Activated T-helper 1 cell treated with anti-CD3 and anti-CD28 coated beads, Interleukin-12 subunit alpha, Interleukin-12 subunit beta, Interleukin-2, Interleukin-4 antibody, amounts not matched to agents 30 ng/mL and 10 ng/mL and 1 ng/mL, durations not matched to agents 14 hours and 24 hours and 36 hours (primary cell): Measurements from ENCODE around the gene SLX4IP. TPM values are rescaled to one million over a fixed set of nuclear protein-coding genes. Genes with fewer than 3 reads are reported as not detected.
"Not testable (repeated sequence)": the region's sequence is repeated elsewhere in the genome, so short reads cannot be mapped to it uniquely, and the experiment has no call there.

Experiments used
- DNase-seq: peaks from one replicate; pipeline ENCODE4 v3.0.0; 2021; ENCODE audit warnings: low spot score
- H3K27ac Mint-ChIP-seq: one replicate; pipeline ENCODE4 v1.8.0; 2021; ENCODE audit warnings: mild to moderate bottlenecking, mixed read lengths
- H3K27me3 Mint-ChIP-seq: one replicate; pipeline ENCODE4 v1.8.0; 2022; ENCODE audit warnings: mild to moderate bottlenecking, moderate library complexity, mixed read lengths; ENCODE audit not compliant: insufficient read depth
- H3K36me3 Mint-ChIP-seq: one replicate; pipeline ENCODE4 v1.8.0; 2021; ENCODE audit warnings: low read depth, mixed read lengths
- H3K4me1 Mint-ChIP-seq: one replicate; pipeline ENCODE4 v1.8.0; 2021; ENCODE audit warnings: low read depth, mixed read lengths
- H3K4me3 Mint-ChIP-seq: one replicate; pipeline ENCODE4 v1.8.0; 2021; ENCODE audit warnings: mild to moderate bottlenecking, moderate library complexity, mixed read lengths
- H3K9me3 Mint-ChIP-seq: one replicate; pipeline ENCODE4 v1.8.0; 2021; ENCODE audit warnings: mixed read lengths
- intact Hi-C: fragments of 100-400 bp; cut with micrococcal nuclease; formaldehyde crosslinking; loops from one replicate; pipeline ENCODE4 v1.15.1; 2024
- total RNA-seq: library from RNA; stranded (reverse); gene quantifications from 2 replicates; pipeline ENCODE4 v1.2.3, GENCODE V29; 2022

SLX4IP gene
- 5.0 and 5.8 TPM in 2 replicates for total RNA-seq

- intact Hi-C loops, result loop anchor here (1.0 to 5.0 kb wide), 9 partner anchors 12 to 1457 kb away; partner anchors contain the start of gene SNAP25
- Mint-ChIP-seq H3K27me3 (no peaks in the 10 kb centered on the region), H3K27ac (peak within 1 kb of the TSS; percentile 97), H3K4me1 (peaks cover 28% of the 10 kb centered on the region), H3K36me3 (no peaks in the 10 kb centered on the region), H3K4me3 (peak within 1 kb of the TSS; percentile 94), H3K9me3 (no peaks in the 10 kb centered on the region)
- DNase-seq, result peak; percentile 77
These were observed at the start of gene SLX4IP for GRCh38 chr20:10434832-10435812. SLX4IP (plus strand) TSS chr20:10435305; CDS start chr20:10458205, 22,900 bp downstream.

- Mint-ChIP-seq H3K27ac (no peak overlapping the region), H3K4me3 (no peak overlapping the region), H3K36me3 (no peaks in the 10 kb centered on the region), H3K4me1 (no peaks in the 10 kb centered on the region), H3K9me3 (no peaks in the 10 kb centered on the region), H3K27me3 (peaks cover 9% of the 10 kb centered on the region)
- intact Hi-C loops, result no loop called here
- no peak for DNase-seq
These were observed 49.1 kb upstream of the SLX4IP start for GRCh38 chr20:10385850-10386544.

GRCh38 chr20:10387686-10388085 is 47.4 kb upstream of the SLX4IP start:
- H3K36me3 Mint-ChIP-seq, result no peaks in the 10 kb centered on the region
- H3K27ac Mint-ChIP-seq, result no peak overlapping the region
- intact Hi-C loops, result no loop called here
- no peaks in the 10 kb centered on the region for H3K4me1 Mint-ChIP-seq
- H3K4me3 Mint-ChIP-seq, result no peak overlapping the region
- DNase-seq, result no peak
- peaks cover 10% of the 10 kb centered on the region for H3K27me3 Mint-ChIP-seq
- no peaks in the 10 kb centered on the region for H3K9me3 Mint-ChIP-seq

GRCh38 chr20:10388597-10388996 is 46.5 kb upstream of the SLX4IP start:
- H3K27me3 Mint-ChIP-seq, result peaks cover 10% of the 10 kb centered on the region
- intact Hi-C loops, result no loop called here
- no peak overlapping the region for H3K4me3 Mint-ChIP-seq
- no peaks in the 10 kb centered on the region for H3K9me3 Mint-ChIP-seq
- no peaks in the 10 kb centered on the region for H3K4me1 Mint-ChIP-seq
- H3K27ac Mint-ChIP-seq, result no peak overlapping the region
- DNase-seq, result no peak
- H3K36me3 Mint-ChIP-seq, result no peaks in the 10 kb centered on the region

GRCh38 chr20:10390709-10391108 is 44.4 kb upstream of the SLX4IP start:
- Mint-ChIP-seq H3K27ac (no peak overlapping the region), H3K36me3 (no peaks in the 10 kb centered on the region), H3K9me3 (no peaks in the 10 kb centered on the region), H3K27me3 (peaks cover 10% of the 10 kb centered on the region), H3K4me3 (no peak overlapping the region), H3K4me1 (no peaks in the 10 kb centered on the region)
- intact Hi-C loops, result no loop called here
- DNase-seq, result no peak

- intact Hi-C loops, H3K27ac Mint-ChIP-seq, H3K9me3 Mint-ChIP-seq, H3K4me1 Mint-ChIP-seq, H3K4me3 Mint-ChIP-seq, H3K27me3 Mint-ChIP-seq, DNase-seq, H3K36me3 Mint-ChIP-seq: not testable (repeated sequence)
These were observed 40.4 kb upstream of the SLX4IP start for GRCh38 chr20:10394752-10395151.

- H3K4me1 Mint-ChIP-seq, result peaks cover 9% of the 10 kb centered on the region
- peaks cover 5% of the 10 kb centered on the region for H3K27me3 Mint-ChIP-seq
- no peak overlapping the region for H3K4me3 Mint-ChIP-seq
- DNase-seq, result no peak
- H3K9me3 Mint-ChIP-seq, result no peaks in the 10 kb centered on the region
- no peak overlapping the region for H3K27ac Mint-ChIP-seq
- no peaks in the 10 kb centered on the region for H3K36me3 Mint-ChIP-seq
- intact Hi-C loops, result no loop called here
These were observed 36.2 kb upstream of the SLX4IP start for GRCh38 chr20:10398834-10399369.

GRCh38 chr20:10402938-10403608 is 32.0 kb upstream of the SLX4IP start:
- Mint-ChIP-seq H3K4me3 (no peak overlapping the region), H3K27ac (no peak overlapping the region), H3K9me3 (no peaks in the 10 kb centered on the region), H3K27me3 (peaks cover 3% of the 10 kb centered on the region), H3K4me1 (peaks cover 15% of the 10 kb centered on the region), H3K36me3 (peaks cover 4% of the 10 kb centered on the region)
- intact Hi-C loops, result no loop called here
- no peak for DNase-seq

- Mint-ChIP-seq H3K27me3 (no peaks in the 10 kb centered on the region), H3K9me3 (no peaks in the 10 kb centered on the region), H3K4me1 (peaks cover 15% of the 10 kb centered on the region), H3K27ac (no peak overlapping the region), H3K36me3 (peaks cover 4% of the 10 kb centered on the region), H3K4me3 (no peak overlapping the region)
- DNase-seq, result no peak
- intact Hi-C loops, result no loop called here
These were observed 31.0 kb upstream of the SLX4IP start for GRCh38 chr20:10404023-10404628.

GRCh38 chr20:10404959-10405530 is 30.1 kb upstream of the SLX4IP start:
- Mint-ChIP-seq H3K4me1 (peaks cover 15% of the 10 kb centered on the region), H3K4me3 (no peak overlapping the region), H3K9me3 (no peaks in the 10 kb centered on the region), H3K36me3 (peaks cover 4% of the 10 kb centered on the region), H3K27me3 (no peaks in the 10 kb centered on the region), H3K27ac (no peak overlapping the region)
- DNase-seq, result no peak
- intact Hi-C loops, result no loop called here

GRCh38 chr20:10408108-10408813 is 26.8 kb upstream of the SLX4IP start:
- intact Hi-C loops, result no loop called here
- Mint-ChIP-seq H3K27me3 (no peaks in the 10 kb centered on the region), H3K9me3 (no peaks in the 10 kb centered on the region), H3K4me1 (peaks cover 12% of the 10 kb centered on the region), H3K36me3 (peaks cover 8% of the 10 kb centered on the region), H3K27ac (no peak overlapping the region), H3K4me3 (no peak overlapping the region)
- DNase-seq, result no peak
